IPS-18c (cell line): Measurements from ENCODE around the gene PARP16.
"Not testable (repeated sequence)": the region's sequence is repeated elsewhere in the genome, so short reads cannot be mapped to it uniquely, and the experiment has no call there.

Experiments
- H3K4me3 ChIP-seq: 2 replicates; pipeline ENCODE4 v1.7.0; 2013; ENCODE audit warnings: low read depth, mild to moderate bottlenecking, low read length, moderate library complexity; ENCODE audit not compliant: insufficient read depth
- H3K9me3 ChIP-seq: one replicate; pipeline ENCODE4 v1.6.1; 2013; ENCODE audit warnings: mild to moderate bottlenecking, low read length, moderate library complexity; ENCODE audit not compliant: control insufficient read depth, insufficient read depth

PARP16 gene

DNA sequence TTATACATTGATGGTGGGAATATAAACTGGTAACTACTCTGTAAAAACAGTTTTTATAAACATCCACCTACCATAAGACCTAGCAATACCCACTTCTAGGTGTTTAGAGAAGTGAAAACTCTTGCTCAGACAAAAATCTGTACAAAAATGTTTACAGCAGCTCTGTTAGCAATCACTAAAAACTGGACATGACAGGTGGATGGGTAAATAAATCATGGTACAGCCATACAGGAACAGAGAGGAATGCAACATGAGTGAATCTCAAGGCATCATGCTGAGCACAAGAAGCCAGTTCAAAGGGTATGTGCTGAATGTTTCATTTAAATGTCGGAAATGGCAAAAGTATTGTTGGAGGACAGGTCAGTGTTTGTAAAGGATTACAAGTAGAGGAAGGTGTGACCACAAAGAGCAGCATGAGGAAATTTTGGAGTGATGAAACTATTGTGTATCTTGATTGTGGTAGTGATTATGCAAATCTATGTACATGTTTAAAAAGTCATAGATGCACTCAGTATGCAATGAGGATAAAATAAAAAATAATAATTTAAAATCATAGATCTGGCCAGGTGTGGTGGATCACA lies 6.3 kb upstream of the PARP16 start:
- no peak overlapping the region for H3K4me3 ChIP-seq
- no peaks in the 10 kb centered on the region for H3K9me3 ChIP-seq

DNA sequence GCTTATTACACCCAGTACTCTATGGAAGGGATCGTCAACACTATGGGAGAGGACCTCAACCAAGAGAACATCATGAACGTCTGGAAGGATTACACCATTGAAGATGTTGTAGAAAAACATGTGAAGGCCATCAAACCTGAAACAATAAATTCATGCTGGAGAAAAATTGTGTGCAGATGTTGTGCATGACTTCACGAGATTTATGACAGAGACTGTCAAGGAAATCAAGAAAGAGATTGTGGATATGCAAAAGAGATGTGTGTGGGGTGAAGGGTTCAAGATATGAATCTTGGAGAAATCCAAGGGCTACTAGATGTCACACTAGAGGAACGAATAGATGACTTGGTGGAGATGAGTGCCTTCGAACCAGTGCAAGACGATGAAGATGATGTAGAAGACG lies 3.5 kb upstream of the PARP16 start:
- Histone ChIP-seq H3K4me3 (no peak overlapping the region), H3K9me3 (no peaks in the 10 kb centered on the region)

DNA sequence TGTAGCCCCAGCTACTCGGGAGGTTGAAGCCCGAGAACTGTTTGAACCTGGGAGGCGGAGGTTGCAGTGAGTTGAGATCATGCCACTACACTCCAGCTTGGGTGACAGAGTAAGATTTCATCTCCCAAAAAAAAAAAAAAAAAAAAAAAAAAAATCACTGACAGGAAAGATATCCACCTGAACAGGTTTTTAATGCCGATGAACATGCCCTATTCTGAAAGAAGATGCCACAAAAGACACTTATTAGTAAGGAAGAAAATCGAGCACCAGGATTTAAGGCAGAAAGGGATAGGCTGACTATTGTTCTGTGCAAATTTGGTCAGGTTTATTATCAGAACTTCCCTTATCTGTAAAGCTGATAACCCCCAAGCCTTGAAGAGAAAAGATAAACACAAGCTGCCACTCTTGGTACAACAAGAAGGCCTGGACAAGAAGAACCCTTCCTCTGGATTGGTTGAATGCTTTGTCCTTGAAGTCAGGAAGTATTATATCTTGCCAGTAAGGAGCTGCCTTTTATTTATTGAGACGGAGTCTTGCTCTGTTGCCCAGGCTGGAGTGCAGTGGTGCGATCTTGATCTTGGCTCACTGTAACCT lies 2.7 kb upstream of the PARP16 start:
- Histone ChIP-seq H3K9me3 (no peaks in the 10 kb centered on the region), H3K4me3 (no peak overlapping the region)

DNA sequence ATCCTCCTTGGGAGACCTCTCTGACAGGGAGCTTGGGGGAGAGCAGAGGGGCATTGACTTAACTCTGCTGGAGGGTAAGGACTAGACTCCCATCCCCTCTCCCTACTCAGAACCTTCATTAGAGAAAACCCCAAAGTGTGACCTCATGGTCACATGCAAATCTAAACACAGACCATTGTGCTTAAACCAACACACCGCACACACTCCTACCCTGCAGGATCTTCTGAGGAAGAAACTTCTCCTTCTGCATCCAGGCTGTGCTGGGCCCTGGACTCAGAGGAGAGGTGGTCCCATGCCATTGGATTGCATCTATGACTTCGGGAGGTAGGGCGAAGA lies 805 bp upstream of the PARP16 start:
- Histone ChIP-seq H3K9me3 (no peaks in the 10 kb centered on the region), H3K4me3 (no peak overlapping the region; the same call in 1 of the 2 replicates)

DNA sequence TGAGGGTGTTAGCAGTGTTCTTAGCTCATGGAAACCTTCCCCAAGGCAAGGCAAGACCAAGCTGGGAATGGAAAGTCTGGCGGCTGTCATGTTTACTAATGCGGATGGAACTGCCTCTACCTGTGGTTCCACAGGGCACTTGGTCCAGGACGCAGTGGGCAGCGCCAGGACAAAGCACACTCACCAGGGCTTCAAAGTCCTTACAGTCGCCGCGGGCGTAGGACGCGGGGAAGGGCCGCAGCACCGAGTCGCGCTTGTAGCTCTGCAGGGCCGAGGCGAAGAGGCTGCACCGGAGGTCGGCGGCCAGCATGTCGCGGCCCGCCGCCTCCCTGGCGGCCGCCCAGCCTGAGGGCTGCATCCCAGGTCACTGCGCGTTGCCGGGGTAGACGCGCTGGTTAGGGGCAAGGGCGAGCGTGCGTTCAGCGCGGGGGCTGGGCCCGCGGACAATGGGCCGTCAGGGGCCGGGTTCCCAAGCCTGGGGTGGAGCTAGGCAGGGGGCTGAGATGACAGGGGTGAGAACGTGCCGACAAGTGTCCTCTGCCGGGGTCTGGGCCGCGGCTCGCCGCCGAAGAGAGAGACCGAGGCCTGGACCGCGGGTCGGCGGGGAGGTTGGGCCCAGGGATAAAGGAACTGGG lies 497 bp downstream of the PARP16 start:
- no peaks in the 10 kb centered on the region for H3K9me3 ChIP-seq
- H3K4me3 ChIP-seq: peak overlapping the region; percentile 79

DNA sequence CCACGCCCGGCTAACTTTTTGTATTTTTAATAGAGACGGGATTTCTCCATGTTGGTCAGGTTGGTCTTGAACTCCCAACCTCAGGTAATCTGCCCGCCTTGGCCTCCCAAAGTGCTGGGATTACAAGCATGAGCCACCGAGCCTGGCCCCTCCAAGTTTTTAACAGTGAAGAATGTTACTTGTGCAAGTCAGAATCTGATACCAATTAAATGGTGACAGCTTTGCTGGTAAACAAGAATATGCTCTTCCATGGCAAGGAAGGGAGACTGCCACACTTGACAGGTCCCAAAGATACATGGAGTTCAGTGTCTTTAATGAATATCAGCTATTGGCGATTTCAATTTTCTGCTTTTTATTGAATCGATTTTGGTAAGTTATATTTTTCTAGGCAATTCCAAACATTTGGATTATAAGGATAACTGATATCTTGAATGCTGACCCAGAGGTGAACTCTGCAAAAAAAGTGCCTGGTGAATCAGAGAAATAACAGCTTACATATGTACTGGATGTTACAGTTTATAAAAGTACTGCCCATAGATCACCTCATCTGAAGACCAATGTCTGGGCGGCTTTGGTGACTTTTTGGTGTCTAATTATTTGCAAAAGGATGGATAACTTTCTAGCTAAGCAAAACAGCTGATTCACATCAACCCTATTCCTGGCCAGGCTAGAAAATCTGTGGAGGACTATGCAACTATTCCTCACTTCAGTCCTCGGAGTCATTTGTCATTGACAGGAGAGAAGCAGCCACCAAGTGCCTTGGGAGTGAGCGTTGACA lies 1.2 kb downstream of the PARP16 start:
- Histone ChIP-seq H3K4me3 (peak overlapping the region; percentile 79), H3K9me3 (no peaks in the 10 kb centered on the region)

DNA sequence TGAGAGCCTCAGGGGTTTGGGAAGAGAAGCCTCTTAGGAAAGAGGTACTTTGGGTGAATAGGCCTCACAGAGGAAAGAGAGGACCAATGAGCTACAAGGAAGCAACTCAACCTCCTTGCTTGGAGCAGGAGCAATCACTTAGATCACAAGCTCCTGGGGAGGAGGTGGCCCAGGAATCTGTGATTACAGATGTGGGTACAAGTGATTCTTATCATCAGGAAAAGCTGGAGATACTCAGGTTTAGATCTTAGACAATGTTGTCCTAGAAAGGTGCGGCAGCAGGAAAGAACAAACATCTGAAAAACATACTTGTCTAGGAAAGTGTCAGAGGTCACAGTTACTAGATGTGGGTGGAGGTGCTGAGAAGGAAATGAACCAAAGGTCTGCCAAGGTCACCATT lies 8.2 kb downstream of the PARP16 start:
- no peaks in the 10 kb centered on the region for H3K9me3 ChIP-seq
- H3K4me3 ChIP-seq: no peak overlapping the region

DNA sequence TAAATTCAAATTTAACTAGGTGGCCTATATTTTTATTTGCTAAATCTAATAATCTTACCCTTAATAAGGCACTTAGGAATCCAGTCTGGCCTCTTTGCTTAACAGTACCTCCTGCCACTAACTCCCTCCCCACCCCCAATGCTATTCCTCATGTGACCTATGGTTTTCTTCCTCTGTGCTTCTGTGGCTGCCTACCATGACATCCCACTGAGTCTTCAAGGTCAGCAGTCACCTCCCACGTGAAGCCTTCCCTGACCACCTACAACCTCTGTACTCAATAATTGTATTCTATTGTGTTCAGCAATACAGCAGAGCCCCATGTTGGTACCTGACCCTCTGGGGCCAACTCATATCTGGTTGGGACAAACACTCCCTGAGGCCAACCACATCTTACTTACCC lies 9.7 kb downstream of the PARP16 start:
- Histone ChIP-seq H3K9me3 (no peaks in the 10 kb centered on the region), H3K4me3 (no peak overlapping the region)

DNA sequence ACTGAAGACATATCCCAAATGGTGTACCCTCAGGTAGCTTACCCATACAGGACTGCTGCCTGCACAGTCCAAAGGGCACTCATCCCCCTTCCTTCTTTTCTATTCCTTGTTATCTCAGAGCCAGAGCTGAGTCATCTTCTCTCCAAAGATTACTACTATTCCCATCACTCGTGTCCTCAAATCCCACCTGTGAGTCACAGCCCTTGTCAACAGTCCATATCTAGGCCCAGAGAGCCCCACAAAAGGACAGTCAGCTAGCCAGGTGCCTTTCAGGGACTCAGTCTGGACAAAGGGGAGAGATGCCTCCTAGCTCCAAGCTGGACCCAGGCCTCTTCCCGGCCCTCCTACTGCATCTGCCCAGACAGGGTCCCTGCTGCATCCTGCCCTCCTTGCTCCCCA lies 11.0 kb downstream of the PARP16 start:
- H3K9me3 ChIP-seq: no peaks in the 10 kb centered on the region
- H3K4me3 ChIP-seq: no peak overlapping the region

DNA sequence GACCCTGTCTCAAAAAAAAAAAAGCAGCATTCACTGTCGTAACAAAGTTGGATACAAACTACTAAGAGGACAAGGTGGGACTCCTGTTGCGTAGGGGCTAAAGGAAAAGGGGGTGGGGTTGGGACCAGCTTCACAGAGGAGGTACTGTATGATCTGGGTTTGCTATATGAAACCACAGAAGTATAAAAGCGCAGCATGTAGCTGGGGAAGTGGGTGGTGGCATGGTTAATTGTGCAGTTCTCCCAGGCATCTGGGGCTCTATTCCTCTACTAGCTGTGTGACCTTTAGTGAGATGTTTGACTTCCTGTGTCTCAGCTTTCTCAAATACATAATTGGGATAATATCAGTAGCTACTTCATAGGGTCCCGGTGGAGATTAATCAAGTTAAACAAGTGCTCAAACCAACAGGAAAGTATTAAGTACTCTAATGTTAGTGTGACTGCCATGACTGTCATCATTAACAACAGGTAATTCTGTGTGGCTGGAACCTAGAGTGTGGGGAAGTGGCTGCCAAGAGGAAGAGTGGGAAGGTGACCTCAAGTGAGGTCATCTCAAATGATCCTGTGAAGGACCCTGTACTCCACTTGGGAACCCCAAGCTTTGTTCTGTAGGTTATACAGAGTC lies 11.5 kb downstream of the PARP16 start:
- H3K4me3 ChIP-seq: no peak overlapping the region
- no peaks in the 10 kb centered on the region for H3K9me3 ChIP-seq

DNA sequence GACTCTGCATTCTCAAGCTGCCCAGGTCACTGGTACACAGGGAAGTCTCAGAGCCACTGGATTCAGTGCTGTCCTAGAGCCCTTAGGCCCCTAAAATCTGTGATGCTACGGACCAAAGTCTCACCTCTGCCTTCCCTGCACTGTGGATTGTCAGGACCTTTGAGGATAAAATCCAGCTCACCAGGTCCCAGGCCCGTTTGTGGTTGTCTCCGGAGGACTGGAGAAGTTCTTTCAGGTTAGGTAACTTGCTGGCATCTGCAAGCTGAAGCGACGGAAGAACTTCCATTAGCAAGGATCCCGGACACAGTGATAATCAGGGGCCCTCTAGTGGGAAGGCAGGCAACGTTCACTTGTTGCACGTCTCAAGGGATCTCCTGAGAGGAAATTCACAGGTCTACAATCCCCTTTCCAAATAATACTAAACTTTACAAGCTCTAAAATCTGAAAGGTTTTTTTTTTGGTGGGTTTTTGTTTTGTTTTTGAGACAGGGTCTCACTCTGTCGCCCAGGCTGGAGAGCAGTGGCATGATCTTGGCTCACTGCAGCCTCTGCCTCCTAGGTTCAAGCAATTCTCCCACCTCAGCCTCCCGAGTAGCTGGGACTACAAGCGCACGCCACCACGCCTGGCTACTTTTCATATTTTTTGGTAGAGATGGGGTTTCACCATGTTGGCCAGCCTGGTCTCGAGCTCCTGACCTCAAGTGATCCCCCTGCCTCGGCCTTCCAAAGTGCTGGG lies 15.7 kb downstream of the PARP16 start:
- not testable (repeated sequence) for H3K4me3 ChIP-seq, H3K9me3 ChIP-seq

DNA sequence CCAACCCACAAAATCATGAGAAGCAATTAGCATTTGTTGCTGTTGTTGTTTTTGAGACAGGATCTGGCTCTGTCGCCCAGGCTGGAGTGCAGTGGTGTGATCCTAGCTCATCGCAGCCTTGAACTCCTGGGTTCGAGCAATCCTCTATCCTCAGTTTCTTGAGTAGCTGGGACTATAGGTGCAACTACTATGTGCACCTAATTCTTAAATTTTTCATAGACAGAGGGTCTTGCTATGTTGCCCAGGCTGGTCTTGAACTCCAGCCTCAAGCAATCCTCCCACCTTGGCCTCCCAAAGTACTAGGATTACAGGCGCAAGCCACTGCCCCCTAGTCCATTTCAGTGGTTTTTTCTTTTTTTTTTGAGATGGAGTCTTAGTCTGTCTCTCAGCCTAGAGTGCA lies 18.3 kb downstream of the PARP16 start:
- Histone ChIP-seq H3K4me3 (no peak overlapping the region), H3K9me3 (no peaks in the 10 kb centered on the region)

DNA sequence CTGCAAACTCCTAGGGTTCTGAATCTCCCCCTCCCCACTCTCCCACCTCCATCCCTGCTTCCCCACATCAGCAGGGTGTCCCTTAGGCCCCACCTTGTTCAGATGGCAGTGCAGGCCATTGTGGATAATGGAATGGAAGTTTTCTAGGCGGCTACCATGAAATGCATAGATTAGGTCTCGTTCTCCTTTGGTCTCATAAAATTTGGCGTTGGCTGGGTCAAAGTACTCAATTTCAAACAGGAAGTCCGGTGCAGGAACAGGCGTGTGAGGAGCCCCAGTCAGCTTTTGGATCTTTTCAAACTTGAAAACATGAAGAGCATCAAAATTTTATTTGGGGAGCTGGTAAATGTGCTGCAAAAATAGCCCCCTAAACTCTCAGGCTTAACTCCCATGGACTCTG lies 20.2 kb downstream of the PARP16 start:
- Histone ChIP-seq H3K9me3 (no peaks in the 10 kb centered on the region), H3K4me3 (no peak overlapping the region)

DNA sequence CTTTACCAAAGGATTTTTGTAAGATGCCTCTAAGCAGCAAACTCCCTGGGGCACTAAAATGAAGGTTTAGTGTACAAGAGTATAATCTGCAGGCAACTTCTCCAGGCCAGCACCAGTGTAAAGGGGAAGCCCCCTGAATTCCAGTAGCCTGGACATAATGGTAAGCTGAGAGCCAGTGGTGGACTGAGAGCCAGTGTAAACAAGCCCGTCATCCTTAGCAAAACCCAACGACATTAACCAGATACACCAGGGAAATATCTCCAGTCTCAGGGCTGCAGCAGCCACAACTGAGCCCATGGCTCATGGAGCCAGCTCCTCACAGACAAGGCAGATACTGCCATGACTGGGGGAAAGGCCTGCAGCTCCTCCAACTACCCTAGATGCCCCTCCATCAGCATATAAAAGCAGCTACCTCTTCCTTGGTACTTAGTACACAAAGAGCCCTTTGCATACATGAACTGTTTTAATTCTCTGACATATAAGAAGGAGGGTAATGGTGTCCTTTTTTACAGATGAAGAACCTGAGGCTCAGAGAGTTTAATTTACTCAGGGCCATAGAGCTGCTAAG lies 21.7 kb downstream of the PARP16 start:
- Histone ChIP-seq H3K9me3 (no peaks in the 10 kb centered on the region), H3K4me3 (no peak overlapping the region)

DNA sequence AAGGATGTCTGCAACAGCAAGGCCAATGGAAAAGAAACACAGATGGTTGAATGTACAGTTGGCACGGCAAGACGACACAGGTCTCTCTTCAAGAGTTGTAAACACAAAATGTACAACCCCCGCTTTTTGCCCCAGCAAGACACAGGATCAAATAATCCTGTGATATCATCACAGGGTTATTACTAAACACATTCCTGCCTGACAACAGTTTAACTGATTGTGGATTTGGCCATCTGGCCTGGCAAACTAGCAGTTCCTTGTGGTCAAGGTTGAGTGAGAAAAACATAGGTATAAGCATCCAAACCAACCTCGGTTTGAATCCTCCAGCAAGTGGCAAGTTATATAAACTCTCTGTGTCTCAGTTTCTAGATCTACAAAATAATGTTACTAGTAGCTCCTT lies 23.4 kb downstream of the PARP16 start:
- H3K9me3 ChIP-seq: no peaks in the 10 kb centered on the region

DNA sequence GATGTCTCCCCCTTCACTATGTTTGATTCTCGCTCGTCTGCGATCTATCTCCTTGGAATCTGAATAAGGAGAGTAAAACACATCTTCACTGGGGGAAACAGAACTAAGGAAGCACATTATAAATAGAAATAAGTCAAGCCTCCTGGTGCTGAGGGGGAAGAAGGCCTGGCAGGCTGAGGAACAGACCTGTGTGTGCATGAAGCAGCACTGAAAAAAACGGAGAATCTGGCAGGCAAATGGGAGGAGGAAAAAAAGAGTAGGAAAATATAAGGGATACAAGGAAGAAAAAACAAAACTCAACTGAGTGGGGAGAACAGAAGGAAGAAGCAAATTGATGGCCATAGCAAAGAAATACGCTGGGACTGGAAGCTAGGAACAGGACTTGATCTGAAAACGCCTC lies 25.7 kb downstream of the PARP16 start:
- Histone ChIP-seq H3K9me3 (no peaks in the 10 kb centered on the region), H3K4me3 (no peak overlapping the region)

More for the DNA sequence above, 23.4 kb downstream of the PARP16 start:
- no peak overlapping the region for H3K4me3 ChIP-seq

DNA sequence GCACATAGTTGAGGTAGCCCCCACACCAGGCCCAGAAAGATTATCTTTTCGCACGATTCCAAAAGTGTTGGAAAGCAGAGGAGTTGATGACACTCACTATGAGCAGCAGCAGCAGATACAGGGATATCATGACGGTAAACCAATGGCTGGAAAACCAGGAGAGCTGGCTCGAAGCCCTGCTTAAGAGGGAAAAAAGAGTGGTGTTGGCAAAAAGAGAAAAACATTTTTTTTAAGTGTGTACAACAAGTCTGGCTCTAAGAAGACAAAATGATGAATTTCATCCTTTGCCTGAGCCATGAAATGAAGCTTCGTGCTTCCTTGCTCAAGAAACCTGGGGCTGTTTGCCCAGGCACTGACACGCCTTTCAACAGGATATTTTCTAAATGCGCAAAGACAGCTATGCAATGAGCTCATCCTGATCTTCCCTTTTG lies 27.3 kb downstream of the PARP16 start:
- Histone ChIP-seq H3K9me3 (no peaks in the 10 kb centered on the region), H3K4me3 (no peak overlapping the region)
